ENCODE results near the gene ICOSLG.
"Not testable (repeated sequence)": the region's sequence is repeated elsewhere in the genome, so short reads cannot be mapped to it uniquely, and the experiment has no call there.

DNA sequence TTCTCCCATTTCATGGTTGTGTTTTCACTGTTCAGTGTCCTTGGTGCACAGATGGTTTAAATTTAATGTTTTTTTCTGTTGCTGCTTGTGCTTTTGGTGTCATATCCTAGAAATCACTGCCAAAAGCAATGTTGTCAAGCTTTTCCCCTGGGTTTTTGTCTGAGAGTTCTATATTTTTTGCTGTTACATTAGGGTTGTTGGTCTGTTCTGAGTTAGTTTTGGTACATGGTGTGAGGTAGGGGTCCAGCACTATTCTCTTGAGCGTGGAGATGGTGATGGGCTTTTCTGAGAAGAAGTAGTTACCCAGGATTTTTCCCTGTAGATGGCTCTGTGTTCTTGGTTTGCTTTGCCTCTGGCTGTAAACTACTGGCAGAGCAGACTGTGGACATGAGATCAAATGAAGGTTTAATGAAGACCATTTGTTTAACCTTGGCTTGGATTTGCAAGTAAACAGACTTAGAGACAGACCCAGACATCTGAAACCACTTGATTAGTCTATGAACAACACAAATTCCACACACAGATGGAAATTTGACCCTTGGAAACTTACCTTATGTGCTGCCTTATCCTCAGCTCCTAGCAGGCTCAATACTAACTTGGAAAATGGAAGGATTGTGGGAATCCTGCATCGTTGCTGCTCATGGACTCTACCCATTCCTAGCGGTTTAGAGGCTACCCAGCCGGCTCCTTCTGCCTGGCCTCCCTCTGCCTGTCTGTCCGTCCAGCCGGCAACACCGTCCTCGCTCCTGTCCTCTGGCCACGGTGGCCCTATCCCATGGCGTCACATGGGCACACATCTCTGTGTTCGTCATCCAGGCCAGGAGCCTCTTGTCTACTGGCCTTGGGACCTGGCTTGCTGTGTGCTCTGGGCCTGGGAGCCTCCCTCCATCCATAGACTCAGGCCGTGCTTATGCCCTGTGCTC is 50.1 kb downstream of the ICOSLG start:
- TF ChIP-seq, protein P1, sequence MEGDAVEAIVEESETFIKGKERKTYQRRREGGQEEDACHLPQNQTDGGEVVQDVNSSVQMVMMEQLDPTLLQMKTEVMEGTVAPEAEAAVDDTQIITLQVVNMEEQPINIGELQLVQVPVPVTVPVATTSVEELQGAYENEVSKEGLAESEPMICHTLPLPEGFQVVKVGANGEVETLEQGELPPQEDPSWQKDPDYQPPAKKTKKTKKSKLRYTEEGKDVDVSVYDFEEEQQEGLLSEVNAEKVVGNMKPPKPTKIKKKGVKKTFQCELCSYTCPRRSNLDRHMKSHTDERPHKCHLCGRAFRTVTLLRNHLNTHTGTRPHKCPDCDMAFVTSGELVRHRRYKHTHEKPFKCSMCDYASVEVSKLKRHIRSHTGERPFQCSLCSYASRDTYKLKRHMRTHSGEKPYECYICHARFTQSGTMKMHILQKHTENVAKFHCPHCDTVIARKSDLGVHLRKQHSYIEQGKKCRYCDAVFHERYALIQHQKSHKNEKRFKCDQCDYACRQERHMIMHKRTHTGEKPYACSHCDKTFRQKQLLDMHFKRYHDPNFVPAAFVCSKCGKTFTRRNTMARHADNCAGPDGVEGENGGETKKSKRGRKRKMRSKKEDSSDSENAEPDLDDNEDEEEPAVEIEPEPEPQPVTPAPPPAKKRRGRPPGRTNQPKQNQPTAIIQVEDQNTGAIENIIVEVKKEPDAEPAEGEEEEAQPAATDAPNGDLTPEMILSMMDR (IDR thresholded peaks at IDR 0.05): not testable (repeated sequence)
- TF ChIP-seq POLR2A, EP300 (IDR thresholded peaks at IDR 0.05): not testable (repeated sequence)
